GM10248 (cell line): ENCODE measurements around the gene LPGAT1.
"Not testable (repeated sequence)": the region's sequence is repeated elsewhere in the genome, so short reads cannot be mapped to it uniquely, and the experiment has no call there.

ENCODE experiments used
- CTCF ChIA-PET: fragments of 300-600 bp; sonication (Branson Sonifier 250); formaldehyde crosslinking; extraction: SDS; loops from one replicate; lab custom pipeline; 2021; ENCODE audit warnings: antibody characterized with exemption; lab: Yijun Ruan, JAX
- POLR2A ChIA-PET: fragments of 350-650 bp; sonication (Branson Sonifier 250); formaldehyde crosslinking; extraction: SDS; loops from one replicate; lab custom pipeline; 2020; ENCODE audit warnings: antibody characterized with exemption; lab: Yijun Ruan, JAX
- DNase-seq: peaks from one replicate; pipeline ENCODE4 v3.0.0; 2012; ENCODE audit errors: extremely low spot score
- TF ChIP-seq, protein P1 (sequence below): IDR thresholded peaks from 2 replicates; pipeline ENCODE4 v1.5.1; 2012; ENCODE audit warnings: mild to moderate bottlenecking, low read depth; ENCODE audit errors: extremely low read depth, missing control alignments, control extremely low read depth

Gene LPGAT1

DNA sequence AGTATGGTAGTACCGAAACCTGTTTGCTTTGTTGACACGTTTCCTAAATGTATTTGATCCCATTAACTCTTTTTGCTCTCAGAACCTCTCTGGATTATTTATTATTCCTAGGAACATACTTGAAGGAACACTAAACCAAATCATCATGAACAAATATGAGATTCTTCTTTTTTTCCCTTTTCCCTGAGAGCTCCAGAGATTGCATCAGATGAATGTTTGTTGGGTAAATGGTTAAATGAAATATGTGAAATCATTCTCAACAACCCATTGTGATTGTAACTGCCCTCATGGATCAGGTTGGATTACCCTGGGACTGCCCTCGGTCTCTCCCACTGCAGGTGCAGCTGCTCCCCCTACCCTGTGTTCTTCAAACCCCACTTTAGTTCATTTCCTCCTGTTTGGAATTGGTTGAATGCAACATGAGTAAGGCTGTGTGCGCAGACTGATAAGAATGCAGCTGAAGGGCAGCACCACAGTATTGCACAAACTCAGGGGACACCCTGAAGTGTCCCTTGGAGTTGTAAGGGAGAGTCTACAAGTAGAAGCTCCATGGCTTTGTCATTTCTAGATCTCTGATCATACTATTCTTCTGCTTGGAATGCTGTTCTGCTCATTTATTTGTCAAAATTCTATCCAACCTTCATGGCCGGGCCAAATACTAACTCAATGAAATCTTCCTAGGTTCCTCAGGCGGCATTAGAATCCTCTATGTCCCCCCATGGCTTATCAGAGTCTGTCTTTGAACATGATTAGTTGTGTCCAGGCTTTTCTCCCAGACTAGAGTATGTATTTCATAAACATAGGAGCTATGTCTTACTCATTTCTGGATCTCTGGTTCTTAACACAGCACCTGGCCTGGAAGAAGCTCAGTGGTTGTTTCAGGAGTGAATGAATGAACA, 108.0 kb downstream of the LPGAT1 start:
- ChIA-PET POLR2A (no interaction called here), CTCF (interaction anchor here (1.2 to 4.2 kb wide), 5 partner anchors 12 to 734 kb away, joined by 3 to 23 read pairs (median 8); no protein-coding TSS in a partner anchor)
- TF ChIP-seq, protein P1, sequence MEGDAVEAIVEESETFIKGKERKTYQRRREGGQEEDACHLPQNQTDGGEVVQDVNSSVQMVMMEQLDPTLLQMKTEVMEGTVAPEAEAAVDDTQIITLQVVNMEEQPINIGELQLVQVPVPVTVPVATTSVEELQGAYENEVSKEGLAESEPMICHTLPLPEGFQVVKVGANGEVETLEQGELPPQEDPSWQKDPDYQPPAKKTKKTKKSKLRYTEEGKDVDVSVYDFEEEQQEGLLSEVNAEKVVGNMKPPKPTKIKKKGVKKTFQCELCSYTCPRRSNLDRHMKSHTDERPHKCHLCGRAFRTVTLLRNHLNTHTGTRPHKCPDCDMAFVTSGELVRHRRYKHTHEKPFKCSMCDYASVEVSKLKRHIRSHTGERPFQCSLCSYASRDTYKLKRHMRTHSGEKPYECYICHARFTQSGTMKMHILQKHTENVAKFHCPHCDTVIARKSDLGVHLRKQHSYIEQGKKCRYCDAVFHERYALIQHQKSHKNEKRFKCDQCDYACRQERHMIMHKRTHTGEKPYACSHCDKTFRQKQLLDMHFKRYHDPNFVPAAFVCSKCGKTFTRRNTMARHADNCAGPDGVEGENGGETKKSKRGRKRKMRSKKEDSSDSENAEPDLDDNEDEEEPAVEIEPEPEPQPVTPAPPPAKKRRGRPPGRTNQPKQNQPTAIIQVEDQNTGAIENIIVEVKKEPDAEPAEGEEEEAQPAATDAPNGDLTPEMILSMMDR: no peak
- DNase-seq: no peak

DNA sequence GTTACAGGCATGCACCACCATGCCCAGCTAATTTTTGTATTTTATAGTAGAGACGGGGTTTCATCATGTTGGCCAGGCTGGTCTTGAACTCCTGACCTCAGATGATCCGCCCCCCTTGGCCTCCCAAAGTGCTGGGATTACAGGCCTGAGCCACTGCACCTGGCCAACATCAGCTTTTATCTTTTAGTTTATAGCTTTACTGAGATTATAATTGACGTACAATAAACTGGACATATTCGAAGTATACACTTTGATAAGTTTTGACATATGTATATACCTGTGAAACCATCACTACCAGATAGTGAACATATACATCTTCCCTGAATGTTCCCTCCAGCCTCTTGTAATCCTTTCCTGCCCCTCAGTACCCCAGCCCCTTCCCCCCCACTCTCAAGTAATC, 114.0 kb downstream of the LPGAT1 start:
- DNase-seq, POLR2A ChIA-PET: not testable (repeated sequence)
- CTCF ChIA-PET: interaction anchor here (1.0 kb wide), 1 partner anchor 19 kb away, joined by 3 read pairs; no protein-coding TSS in a partner anchor

DNA sequence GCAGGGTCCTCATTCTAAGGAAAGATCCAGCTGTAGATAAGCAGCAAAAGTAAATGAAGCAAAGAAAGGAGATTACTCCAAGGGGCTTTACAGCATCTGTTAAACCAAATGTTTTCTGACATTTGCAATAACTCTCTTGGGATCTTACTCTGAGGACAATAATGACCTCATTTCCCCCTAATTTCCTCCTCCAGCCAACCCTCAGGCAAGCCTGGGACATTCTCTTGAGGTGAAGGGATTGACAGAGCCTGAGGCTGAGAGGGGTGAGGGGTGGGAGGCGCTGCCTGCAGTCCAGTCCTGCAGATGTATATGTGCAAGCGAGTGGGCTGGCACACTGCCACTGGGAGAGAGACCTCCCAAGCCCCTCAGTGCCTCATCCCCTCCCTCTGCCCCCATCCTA, 114.6 kb downstream of the LPGAT1 start:
- POLR2A ChIA-PET: no interaction called here
- DNase-seq: no peak
- CTCF ChIA-PET: interaction anchor here (1.0 kb wide), 1 partner anchor 18 kb away, joined by 3 read pairs; no protein-coding TSS in a partner anchor
- TF ChIP-seq, protein P1: no peak

DNA sequence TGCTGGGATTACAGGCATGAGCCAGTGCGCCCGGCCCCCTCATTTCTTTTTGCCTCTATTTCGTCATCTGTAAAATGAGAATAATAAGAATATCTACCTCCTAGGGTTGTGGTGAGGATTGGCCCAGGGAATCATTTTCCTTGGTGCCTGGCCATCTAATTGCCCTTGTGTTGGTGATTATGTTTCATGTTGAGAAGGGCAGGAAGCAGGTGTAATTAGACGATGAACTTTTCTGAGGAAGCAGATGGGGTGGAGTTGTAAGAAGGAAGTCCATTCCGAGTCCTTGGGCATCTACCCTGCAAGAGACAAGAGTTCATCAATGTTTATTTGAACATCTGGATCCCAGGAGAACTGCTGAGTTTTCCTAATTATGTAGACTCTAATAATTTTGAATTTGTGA, 116.4 kb downstream of the LPGAT1 start:
- DNase-seq: no peak
- CTCF ChIA-PET: interaction anchor here (1.3 kb wide), 1 partner anchor 16 kb away, joined by 7 read pairs; no protein-coding TSS in a partner anchor
- TF ChIP-seq, protein P1: no peak
- POLR2A ChIA-PET: no interaction called here

DNA sequence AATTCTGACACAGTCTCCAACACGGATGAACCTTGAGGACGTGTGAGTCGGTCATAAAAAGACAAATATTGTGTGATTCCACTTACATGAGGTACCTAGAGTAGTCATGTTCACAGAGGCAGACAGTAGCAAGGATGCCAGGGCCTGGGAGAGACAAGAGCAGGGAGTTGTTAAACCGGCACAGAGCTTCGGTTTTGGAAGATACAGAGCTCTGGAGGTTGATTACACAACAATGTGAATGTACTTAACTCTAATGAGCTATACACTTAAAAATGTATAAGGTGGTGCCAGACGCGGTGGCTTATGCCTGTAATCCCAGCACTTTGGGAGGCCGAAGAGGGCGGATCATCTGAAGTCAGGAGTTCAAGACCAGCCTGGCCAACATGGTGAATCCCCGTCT, 117.3 kb downstream of the LPGAT1 start:
- TF ChIP-seq, protein P1: no peak
- ChIA-PET CTCF (interaction anchor here (1.3 kb wide), 1 partner anchor 15 kb away, joined by 7 read pairs; no protein-coding TSS in a partner anchor), POLR2A (no interaction called here)
- no peak for DNase-seq

DNA sequence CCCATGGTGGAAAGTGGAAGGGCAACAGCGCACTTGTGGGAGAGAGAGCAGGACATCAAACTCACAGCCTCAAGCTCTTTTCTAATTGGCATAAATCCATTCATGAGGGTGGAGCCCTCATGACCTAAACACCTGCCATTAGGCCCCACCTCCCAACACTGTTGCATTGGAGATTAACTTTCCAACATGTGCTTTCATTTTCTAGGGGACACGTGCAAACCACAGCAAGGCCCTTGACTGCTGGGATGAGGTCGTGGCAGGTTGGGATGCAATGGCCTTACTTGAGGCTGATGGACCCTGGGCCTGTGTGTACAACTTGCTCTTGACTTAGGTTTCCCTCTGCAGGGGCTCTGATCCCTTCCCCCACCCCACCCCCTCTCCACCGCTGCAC, 119.3 kb downstream of the LPGAT1 start:
- DNase-seq: no peak
- ChIA-PET POLR2A (interaction anchor here (0.7 kb wide), 1 partner anchor 270 kb away, joined by 4 read pairs; no protein-coding TSS in a partner anchor), CTCF (interaction anchor here (1.5 to 2.1 kb wide), 2 partner anchors 14 to 745 kb away, joined by 4 to 8 read pairs; no protein-coding TSS in a partner anchor)
- TF ChIP-seq, protein P1: no peak
